Mucosa of descending colon (tissue), 3 donors: ENCODE data around the gene SLC22A31. TPM values are rescaled to one million over a fixed set of nuclear protein-coding genes. Genes with fewer than 3 reads are reported as not detected.
"Not testable (repeated sequence)": the region's sequence is repeated elsewhere in the genome, so short reads cannot be mapped to it uniquely, and the experiment has no call there.

Source experiments
- ATAC-seq: fragments of 200-7000 bp; cut with Tn5 transposase; one replicate; pipeline ENCODE4 v1.9.1; 2020; ENCODE audit warnings: mild to moderate bottlenecking, moderate library complexity
- DNase-seq, 3 donors: peaks; one replicate each; pipeline ENCODE4 v3.0.0-alpha.2; 2020
- H3K36me3 ChIP-seq: fragments of 200-600 bp; one replicate; pipeline ENCODE4 v1.8.0; 2021; ENCODE audit warnings: low read depth, mild to moderate bottlenecking
- H3K4me1 ChIP-seq: fragments of 200-600 bp; one replicate; pipeline ENCODE4 v1.8.0; 2021; ENCODE audit warnings: low read depth, mild to moderate bottlenecking
- H3K4me3 ChIP-seq: fragments of 200-600 bp; one replicate; pipeline ENCODE4 v1.8.0; 2021; ENCODE audit warnings: mild to moderate bottlenecking
- H3K9me3 ChIP-seq: fragments of 200-600 bp; one replicate; pipeline ENCODE4 v1.8.0; 2021; ENCODE audit warnings: mild to moderate bottlenecking
- intact Hi-C, 2 donors: fragments of 100-400 bp; cut with DNase I in 1 of 2; cut with micrococcal nuclease in 1 of 2; formaldehyde crosslinking; loops; one replicate each; pipeline versions ENCODE4 v1.11.0 to v1.11.1; 2022; cut with DNase I, micrococcal nuclease
- total RNA-seq, 3 donors: library from RNA; stranded (reverse); fragmentation: NEBNext Ultra II Directional in 2 of 3; extraction: Animal tissue kit (Norgen Biotek cat#: 25700) in 2 of 3; gene quantifications; one replicate each; pipeline versions ENCODE4 v1.2.1 to v1.2.4, GENCODE V29; 2021 to 2023
- TF ChIP-seq, protein P1 (sequence below): fragments of 200-600 bp; IDR thresholded peaks from one replicate; pipeline ENCODE4 v1.8.0; 2022; ENCODE audit warnings: antibody characterized with exemption, mild to moderate bottlenecking
- donor health status: DM: no; HTN: no; CAD: no; lungs with moderate emphysema.
- donor health status: DM: no; HTN: no; CAD: no.
- donor health status: DM: no; HTN: yes; CAD: no.

The SLC22A31 gene
- total RNA-seq, 3 donors from 2014 or later: 0.35 to 1.8 (median 1.1) TPM

DNA sequence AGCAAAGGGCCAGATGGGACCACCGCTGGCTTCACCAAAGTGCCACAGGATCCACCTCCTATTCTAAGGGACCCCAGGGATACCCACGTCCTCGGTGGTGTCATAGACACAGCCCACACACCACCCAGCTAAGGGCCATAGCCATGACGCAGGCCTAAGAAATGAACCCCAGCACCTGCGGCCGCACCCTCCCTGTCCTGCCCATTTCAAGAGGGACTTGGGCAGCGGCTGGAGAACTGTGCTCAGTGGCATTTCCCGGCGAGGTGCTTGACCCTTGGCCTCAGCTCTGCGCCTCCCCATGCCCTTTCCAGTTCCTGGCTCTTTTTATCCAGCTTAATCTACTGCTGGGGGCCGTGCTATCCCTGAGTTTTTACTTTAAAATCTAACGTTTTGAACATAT lies 44.4 kb upstream of the SLC22A31 start:
- H3K4me1 ChIP-seq: peaks cover 13% of the 10 kb centered on the region
- H3K36me3 ChIP-seq: no peaks in the 10 kb centered on the region
- no peaks in the 10 kb centered on the region for H3K9me3 ChIP-seq
- DNase-seq (peak in 1 of 3 donors; percentile 30), ATAC-seq (no peak)
- TF ChIP-seq, protein P1, sequence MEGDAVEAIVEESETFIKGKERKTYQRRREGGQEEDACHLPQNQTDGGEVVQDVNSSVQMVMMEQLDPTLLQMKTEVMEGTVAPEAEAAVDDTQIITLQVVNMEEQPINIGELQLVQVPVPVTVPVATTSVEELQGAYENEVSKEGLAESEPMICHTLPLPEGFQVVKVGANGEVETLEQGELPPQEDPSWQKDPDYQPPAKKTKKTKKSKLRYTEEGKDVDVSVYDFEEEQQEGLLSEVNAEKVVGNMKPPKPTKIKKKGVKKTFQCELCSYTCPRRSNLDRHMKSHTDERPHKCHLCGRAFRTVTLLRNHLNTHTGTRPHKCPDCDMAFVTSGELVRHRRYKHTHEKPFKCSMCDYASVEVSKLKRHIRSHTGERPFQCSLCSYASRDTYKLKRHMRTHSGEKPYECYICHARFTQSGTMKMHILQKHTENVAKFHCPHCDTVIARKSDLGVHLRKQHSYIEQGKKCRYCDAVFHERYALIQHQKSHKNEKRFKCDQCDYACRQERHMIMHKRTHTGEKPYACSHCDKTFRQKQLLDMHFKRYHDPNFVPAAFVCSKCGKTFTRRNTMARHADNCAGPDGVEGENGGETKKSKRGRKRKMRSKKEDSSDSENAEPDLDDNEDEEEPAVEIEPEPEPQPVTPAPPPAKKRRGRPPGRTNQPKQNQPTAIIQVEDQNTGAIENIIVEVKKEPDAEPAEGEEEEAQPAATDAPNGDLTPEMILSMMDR: no peak
- H3K4me3 ChIP-seq: no peak overlapping the region
- intact Hi-C loops: no loop called here

DNA sequence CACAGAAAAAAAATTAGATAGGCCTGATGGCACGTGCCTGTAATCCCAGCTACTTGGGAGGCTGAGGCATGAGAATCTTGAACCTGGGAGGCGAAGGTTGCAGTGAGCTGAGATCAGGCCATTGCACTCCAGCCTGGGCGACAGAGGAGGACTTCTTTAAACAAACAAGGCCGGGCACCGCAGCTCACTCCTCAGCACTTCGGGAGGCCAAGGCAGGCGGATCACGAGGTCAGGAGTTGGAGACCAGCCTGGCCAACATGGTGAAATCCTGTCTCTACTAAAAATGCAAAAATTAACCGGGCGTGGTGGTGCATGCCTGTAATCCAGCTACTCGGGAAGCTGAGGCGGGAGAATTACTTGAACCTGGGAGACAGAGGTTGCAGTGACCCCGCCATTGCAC lies 43.9 kb upstream of the SLC22A31 start:
- H3K4me3 ChIP-seq, ATAC-seq, intact Hi-C loops, DNase-seq, H3K36me3 ChIP-seq, H3K9me3 ChIP-seq: not testable (repeated sequence)
- H3K4me1 ChIP-seq: peaks cover 13% of the 10 kb centered on the region

DNA sequence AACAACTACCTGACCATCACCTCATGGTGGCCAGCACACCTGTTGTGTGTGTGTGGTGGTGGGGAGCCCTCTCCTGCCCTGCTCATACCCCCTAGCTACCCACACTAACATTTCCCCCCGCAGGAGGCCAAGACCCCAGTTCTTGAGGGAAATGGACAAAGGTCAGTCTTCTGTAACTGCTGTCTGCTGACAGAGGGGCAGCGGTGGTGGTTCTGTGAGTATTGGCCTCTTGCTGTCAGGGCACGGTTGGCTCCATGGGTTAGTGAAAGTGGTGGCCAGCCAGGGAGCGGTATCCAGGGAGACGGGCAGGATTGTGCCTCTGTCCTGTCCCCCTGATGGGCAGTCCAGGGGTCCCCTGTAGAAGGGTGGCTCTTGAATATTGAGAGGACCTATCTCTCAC lies 43.3 kb upstream of the SLC22A31 start:
- H3K4me1 ChIP-seq: peaks cover 13% of the 10 kb centered on the region
- TF ChIP-seq, protein P1: no peak
- intact Hi-C loops: no loop called here
- no peaks in the 10 kb centered on the region for H3K36me3 ChIP-seq
- DNase-seq: no peak
- no peaks in the 10 kb centered on the region for H3K9me3 ChIP-seq
- H3K4me3 ChIP-seq: no peak overlapping the region
- no peak for ATAC-seq

DNA sequence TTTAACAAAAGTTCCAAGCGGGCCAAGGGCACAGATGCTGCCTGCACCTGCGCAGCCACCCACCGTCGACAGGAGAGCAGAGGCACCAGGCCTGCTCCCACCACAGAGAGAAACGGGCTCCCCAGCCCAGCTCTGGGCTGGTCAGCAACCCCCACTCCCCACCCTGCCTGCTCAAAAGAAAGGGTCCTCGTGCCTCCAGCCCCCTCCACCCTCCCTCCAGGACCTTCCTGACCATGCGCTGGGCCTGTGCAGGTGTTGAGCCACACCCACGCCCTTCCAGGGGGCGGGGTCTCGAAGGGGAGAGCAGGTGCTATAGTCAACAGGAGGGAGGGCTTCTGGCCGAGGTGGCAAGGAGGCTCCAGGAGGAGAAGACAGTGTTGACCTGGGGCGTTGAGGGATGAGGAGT lies 42.5 kb upstream of the SLC22A31 start:
- ATAC-seq: no peak
- Histone ChIP-seq H3K36me3 (no peaks in the 10 kb centered on the region), H3K4me1 (peaks cover 13% of the 10 kb centered on the region), H3K4me3 (no peak overlapping the region), H3K9me3 (no peaks in the 10 kb centered on the region)
- intact Hi-C loops: no loop called here
- peak in 2 of 3 donors; percentile 38 to 58 for DNase-seq
- TF ChIP-seq, protein P1: no peak

DNA sequence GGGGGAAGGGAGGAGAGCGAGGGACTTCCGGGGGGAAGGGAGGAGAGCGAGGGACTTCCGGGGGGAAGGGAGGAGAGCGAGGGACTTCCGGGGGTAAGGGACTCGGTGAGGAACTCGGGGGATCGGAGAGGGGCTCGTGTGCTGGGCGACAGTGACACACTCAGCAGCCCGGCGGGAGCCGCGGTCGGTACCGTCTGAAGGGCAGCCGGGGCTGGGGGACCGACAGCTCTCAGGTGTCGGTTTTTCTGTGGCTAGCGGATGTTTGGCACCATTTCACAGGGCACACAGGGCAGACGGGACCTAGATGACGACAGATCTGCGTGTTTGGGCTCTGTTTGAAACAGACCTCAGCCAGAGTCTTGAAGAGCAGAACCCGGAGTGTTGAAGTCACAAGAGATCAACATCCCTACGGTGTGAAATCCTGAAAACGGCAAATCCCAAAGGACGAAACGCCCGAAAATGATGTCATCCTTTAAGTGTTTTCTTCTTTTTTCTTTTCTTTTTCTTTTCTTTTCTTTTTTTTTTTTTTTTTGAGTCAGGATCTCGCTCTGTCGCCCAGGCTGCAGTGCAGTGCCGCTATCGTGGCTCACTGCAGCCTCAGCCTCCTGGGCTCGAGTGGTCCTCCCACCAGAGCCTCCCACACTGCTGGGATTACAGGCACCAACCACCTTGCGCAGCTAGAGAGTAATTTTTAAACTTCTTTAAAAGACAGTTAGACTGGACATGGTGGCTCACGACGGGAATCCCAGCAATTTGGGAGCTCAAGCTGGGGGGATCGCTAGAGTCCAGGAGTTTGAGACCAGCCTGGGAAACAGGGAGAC lies 41.1 kb upstream of the SLC22A31 start:
- DNase-seq (peak; percentile 67 to 84 (median 81)), ATAC-seq (peak; percentile 73)
- H3K9me3 ChIP-seq: no peaks in the 10 kb centered on the region
- peaks cover 5% of the 10 kb centered on the region for H3K4me1 ChIP-seq
- intact Hi-C loops: no loop called here
- no peaks in the 10 kb centered on the region for H3K36me3 ChIP-seq
- peak overlapping the region; percentile 44 for H3K4me3 ChIP-seq
- TF ChIP-seq, protein P1: no peak

DNA sequence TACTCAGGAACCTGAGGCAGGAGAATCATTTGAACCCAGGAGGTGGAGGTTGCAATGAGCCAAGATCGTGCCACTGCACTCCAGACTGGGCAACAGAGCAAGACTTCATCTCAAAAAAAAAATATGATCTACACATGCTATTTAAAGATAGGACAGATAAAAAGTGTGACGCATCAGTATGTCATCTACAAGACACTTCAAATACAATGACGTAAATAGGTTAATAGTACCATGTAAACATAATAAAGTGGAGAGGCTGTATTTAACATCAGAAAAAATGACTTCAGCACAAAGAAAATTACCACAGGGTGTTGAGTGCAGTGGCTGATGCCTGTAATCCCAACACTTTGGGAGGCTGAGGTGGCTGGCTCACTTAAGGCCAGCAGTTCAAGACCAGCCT lies 37.4 kb upstream of the SLC22A31 start:
- Histone ChIP-seq H3K36me3 (no peaks in the 10 kb centered on the region), H3K4me3 (no peak overlapping the region), H3K4me1 (peaks cover 5% of the 10 kb centered on the region), H3K9me3 (no peaks in the 10 kb centered on the region)
- intact Hi-C loops: no loop called here
- no peak for ATAC-seq
- no peak for DNase-seq
- TF ChIP-seq, protein P1: no peak
